GM12875 (cell line): ENCODE data around the gene DGKH.

ENCODE experiments used
- H3K4me3 ChIP-seq: one replicate; pipeline ENCODE4 v1.5.1; 2011; ENCODE audit warnings: low read depth, low read length, control low read depth
- TF ChIP-seq, protein P1 (sequence below): IDR thresholded peaks from 2 replicates; pipeline ENCODE4 v1.5.1; 2011; ENCODE audit warnings: low read depth, mild to moderate bottlenecking, control low read depth, inconsistent platforms, low read length, moderate library complexity, borderline replicate concordance; ENCODE audit not compliant: insufficient read depth

DGKH gene, protein sequence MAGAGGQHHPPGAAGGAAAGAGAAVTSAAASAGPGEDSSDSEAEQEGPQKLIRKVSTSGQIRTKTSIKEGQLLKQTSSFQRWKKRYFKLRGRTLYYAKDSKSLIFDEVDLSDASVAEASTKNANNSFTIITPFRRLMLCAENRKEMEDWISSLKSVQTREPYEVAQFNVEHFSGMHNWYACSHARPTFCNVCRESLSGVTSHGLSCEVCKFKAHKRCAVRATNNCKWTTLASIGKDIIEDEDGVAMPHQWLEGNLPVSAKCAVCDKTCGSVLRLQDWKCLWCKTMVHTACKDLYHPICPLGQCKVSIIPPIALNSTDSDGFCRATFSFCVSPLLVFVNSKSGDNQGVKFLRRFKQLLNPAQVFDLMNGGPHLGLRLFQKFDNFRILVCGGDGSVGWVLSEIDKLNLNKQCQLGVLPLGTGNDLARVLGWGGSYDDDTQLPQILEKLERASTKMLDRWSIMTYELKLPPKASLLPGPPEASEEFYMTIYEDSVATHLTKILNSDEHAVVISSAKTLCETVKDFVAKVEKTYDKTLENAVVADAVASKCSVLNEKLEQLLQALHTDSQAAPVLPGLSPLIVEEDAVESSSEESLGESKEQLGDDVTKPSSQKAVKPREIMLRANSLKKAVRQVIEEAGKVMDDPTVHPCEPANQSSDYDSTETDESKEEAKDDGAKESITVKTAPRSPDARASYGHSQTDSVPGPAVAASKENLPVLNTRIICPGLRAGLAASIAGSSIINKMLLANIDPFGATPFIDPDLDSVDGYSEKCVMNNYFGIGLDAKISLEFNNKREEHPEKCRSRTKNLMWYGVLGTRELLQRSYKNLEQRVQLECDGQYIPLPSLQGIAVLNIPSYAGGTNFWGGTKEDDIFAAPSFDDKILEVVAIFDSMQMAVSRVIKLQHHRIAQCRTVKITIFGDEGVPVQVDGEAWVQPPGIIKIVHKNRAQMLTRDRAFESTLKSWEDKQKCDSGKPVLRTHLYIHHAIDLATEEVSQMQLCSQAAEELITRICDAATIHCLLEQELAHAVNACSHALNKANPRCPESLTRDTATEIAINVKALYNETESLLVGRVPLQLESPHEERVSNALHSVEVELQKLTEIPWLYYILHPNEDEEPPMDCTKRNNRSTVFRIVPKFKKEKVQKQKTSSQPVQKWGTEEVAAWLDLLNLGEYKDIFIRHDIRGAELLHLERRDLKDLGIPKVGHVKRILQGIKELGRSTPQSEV

GRCh38 chr13:42048342-42048683 lies at the start of gene DGKH:
DGKH (plus strand) TSS chr13:42048648; CDS start chr13:42048774, 126 bp downstream.
- H3K4me3 ChIP-seq: peak within 1 kb of the TSS; percentile 86

DNA sequence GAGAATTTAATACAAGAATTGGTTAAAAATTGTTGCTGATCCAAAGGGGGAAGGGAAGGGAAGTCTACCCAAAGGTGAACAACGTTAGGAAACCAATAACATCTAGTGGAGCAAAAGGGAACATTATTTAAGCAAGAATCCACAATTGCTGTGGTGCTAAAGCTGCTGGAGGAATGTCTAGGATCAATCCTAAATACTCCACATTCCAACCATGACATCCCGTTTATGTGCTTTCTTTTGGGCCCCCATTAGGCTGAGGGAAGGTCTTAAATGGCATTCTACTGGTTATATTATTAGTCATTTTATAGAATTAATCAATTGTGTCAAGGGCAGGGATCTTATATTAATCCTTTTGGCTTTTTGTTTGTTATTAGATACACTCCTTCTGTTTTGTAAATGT lies 47.6 kb upstream of the DGKH start:
- no peak overlapping the region for H3K4me3 ChIP-seq
- TF ChIP-seq, protein P1, sequence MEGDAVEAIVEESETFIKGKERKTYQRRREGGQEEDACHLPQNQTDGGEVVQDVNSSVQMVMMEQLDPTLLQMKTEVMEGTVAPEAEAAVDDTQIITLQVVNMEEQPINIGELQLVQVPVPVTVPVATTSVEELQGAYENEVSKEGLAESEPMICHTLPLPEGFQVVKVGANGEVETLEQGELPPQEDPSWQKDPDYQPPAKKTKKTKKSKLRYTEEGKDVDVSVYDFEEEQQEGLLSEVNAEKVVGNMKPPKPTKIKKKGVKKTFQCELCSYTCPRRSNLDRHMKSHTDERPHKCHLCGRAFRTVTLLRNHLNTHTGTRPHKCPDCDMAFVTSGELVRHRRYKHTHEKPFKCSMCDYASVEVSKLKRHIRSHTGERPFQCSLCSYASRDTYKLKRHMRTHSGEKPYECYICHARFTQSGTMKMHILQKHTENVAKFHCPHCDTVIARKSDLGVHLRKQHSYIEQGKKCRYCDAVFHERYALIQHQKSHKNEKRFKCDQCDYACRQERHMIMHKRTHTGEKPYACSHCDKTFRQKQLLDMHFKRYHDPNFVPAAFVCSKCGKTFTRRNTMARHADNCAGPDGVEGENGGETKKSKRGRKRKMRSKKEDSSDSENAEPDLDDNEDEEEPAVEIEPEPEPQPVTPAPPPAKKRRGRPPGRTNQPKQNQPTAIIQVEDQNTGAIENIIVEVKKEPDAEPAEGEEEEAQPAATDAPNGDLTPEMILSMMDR: no peak

More at GRCh38 chr13:42048342-42048683, at the start of gene DGKH:
- TF ChIP-seq, protein P1: no peak

DNA sequence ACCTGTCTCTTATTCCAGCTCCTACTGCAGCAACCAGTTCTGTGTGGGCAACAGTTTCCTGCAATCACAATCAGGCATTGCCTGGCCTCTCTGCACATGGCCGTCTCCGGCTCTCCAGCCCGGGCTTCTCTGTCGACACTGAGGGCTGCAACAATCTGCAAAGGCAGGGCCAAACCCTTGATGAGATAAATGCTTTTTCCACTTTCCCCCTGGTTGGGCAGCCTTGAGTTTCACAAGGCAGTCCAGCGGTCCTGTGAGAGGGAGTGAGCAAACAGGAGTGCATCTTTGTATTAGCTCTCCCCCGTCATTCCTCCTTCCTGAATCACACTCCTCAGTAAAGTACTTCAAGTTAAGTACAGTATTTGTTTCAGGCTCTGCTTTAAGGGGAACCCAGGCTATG lies 46.9 kb upstream of the DGKH start:
- TF ChIP-seq, protein P1: no peak
- H3K4me3 ChIP-seq: no peak overlapping the region

DNA sequence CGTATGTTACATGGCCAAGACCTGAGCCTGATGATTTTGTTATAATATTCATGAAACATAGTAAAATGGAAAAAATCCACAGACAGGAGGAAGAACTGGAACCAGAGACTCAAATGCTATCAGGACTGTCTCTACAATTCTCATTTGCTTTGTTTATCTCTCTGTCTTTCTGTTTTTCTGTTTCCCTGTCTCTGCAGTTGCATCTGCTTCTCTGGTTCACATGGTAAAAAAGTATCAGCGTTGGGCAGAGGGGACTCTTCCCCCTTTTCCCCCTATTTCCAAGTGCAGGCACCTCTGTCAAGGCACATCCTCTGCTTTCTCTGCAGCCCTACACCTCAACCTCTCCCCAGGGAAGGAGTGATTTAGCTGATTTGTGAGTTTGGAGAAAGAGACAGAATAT lies 46.4 kb upstream of the DGKH start:
- TF ChIP-seq, protein P1: no peak
- no peak overlapping the region for H3K4me3 ChIP-seq

DNA sequence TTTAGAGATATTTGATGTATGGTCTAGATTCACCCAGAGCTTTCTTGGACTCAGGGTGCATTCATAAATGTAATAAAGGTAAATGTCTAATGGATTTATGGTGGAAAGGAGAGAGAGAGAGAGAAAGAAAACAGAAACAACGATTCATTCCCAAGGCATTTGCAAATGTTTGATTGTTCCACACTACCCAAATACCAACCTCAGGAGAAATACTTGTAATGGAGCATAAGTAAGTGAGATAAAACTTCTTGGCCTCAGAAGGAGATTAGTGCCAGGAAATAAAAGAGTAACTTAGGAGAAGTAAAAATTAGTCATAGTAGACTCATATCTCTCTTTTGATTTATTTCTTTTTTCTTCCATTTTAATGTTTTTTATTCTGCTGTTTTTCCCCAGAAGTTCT lies 40.6 kb upstream of the DGKH start:
- TF ChIP-seq, protein P1: no peak
- no peak overlapping the region for H3K4me3 ChIP-seq

DNA sequence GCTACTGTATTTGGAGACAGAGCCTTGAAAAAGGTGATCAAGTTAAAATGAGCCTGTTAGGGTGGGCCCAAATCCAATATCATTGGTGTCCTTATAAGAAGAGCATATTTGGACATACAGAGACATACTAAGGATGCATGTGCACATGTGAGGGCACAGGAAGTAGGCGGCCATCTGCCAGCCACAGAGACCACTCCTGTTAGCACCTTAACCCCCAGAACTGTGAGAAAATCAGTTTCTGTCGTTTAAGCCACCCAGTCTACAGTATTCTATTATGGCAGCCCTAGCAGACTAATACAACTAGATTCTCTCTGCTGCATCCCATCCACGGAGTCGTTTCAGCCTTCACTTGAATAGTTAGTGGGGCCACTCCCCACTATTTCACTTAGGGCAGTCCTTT lies 39.4 kb upstream of the DGKH start:
- TF ChIP-seq, protein P1: no peak
- H3K4me3 ChIP-seq: no peak overlapping the region
